Measurements from ENCODE around the gene SRRM1. TPM values are rescaled to one million over a fixed set of nuclear protein-coding genes. Genes with fewer than 3 reads are reported as not detected.

SRRM1 gene
- total and polyA plus RNA-seq, 9 of the 15 experiments (the other 6 are each of a cell fraction or from before 2014, with no cell fraction given), result 54.5 to 268 (median 115) TPM

DNA sequence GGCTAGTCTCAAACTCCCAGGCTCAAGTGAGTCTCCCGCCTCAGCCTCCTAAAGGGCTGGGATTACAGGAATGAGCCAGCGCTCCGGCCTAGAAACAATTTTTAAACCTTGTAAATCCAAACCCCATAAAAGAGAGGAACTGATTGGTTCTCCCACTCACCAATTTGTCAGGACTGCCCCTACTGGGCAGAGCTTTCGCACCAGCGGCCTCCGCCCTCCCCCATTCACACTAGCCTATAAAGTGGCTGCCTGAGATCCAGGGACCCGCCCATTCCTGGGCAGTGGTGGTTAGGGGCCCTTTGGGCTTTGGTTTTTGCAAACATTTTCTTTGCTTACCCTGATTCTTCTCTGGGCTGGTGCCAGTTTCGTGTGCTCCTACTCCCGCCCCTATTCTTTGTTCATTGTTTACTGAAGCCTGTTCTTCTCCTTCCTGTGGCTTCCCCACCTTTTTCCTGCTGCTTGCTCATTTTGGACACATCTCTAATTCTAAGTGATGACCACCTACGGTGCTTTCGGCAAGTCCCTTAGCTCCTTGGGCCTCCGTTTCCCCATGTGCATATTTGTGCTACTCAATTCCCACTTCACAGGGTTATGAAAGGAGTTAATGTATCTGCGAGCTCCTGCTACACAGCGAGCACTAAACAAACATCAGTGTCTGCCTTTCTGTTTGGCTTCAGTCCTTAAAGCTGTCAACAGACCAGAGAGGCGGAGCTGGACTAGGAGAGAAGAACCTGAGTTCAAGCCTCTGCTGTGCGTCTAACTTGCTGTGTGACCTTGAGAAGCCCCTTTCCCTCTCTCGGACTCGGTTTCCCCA lies 62.4 kb downstream of the SRRM1 start (continued):
- TF ChIP-seq, protein P1, sequence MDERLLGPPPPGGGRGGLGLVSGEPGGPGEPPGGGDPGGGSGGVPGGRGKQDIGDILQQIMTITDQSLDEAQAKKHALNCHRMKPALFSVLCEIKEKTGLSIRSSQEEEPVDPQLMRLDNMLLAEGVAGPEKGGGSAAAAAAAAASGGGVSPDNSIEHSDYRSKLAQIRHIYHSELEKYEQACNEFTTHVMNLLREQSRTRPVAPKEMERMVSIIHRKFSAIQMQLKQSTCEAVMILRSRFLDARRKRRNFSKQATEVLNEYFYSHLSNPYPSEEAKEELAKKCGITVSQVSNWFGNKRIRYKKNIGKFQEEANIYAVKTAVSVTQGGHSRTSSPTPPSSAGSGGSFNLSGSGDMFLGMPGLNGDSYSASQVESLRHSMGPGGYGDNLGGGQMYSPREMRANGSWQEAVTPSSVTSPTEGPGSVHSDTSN (CRISPR knock-in tag; IDR thresholded peaks at IDR 0.05; ENCODE audit: low read depth), result no peak
- TF ChIP-seq, protein P1 (tag; conservative IDR thresholded peaks at IDR 0.05; ENCODE audit: low read depth), result 0 out of 2 replicates have a peak, but pooled peaks have one; percentile 46
- TF ChIP-seq, protein P2, sequence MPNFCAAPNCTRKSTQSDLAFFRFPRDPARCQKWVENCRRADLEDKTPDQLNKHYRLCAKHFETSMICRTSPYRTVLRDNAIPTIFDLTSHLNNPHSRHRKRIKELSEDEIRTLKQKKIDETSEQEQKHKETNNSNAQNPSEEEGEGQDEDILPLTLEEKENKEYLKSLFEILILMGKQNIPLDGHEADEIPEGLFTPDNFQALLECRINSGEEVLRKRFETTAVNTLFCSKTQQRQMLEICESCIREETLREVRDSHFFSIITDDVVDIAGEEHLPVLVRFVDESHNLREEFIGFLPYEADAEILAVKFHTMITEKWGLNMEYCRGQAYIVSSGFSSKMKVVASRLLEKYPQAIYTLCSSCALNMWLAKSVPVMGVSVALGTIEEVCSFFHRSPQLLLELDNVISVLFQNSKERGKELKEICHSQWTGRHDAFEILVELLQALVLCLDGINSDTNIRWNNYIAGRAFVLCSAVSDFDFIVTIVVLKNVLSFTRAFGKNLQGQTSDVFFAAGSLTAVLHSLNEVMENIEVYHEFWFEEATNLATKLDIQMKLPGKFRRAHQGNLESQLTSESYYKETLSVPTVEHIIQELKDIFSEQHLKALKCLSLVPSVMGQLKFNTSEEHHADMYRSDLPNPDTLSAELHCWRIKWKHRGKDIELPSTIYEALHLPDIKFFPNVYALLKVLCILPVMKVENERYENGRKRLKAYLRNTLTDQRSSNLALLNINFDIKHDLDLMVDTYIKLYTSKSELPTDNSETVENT (CRISPR knock-in tag; IDR thresholded peaks at IDR 0.05), result no peak
- TF ChIP-seq CBX8 (IDR thresholded peaks at IDR 0.05; ENCODE audit: borderline replicate concordance, extremely low read depth, low read depth, low read length, poor library complexity, severe bottlenecking), result no peak
- TF ChIP-seq, protein P3, sequence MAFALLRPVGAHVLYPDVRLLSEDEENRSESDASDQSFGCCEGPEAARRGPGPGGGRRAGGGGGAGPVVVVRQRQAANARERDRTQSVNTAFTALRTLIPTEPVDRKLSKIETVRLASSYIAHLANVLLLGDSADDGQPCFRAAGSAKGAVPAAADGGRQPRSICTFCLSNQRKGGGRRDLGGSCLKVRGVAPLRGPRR (CRISPR knock-in tag; IDR thresholded peaks at IDR 0.05), result no peak
- TF ChIP-seq KAT8 (IDR thresholded peaks at IDR 0.05; ENCODE audit: low read depth), result no peak
- no peak for TF ChIP-seq FOXK1 (CRISPR knock-in tag; IDR thresholded peaks at IDR 0.05; ENCODE audit: borderline replicate concordance)
- no peak for TF ChIP-seq ZZZ3 (IDR thresholded peaks at IDR 0.05)
- no peak for TF ChIP-seq SP1 (CRISPR knock-in tag; IDR thresholded peaks at IDR 0.05)
- TF ChIP-seq TEAD4 (IDR thresholded peaks at IDR 0.05; ENCODE audit: low read length), result no peak
- TF ChIP-seq TEAD4 (CRISPR knock-in tag; IDR thresholded peaks at IDR 0.05; ENCODE audit: borderline replicate concordance), result no peak
- TF ChIP-seq, protein P4, sequence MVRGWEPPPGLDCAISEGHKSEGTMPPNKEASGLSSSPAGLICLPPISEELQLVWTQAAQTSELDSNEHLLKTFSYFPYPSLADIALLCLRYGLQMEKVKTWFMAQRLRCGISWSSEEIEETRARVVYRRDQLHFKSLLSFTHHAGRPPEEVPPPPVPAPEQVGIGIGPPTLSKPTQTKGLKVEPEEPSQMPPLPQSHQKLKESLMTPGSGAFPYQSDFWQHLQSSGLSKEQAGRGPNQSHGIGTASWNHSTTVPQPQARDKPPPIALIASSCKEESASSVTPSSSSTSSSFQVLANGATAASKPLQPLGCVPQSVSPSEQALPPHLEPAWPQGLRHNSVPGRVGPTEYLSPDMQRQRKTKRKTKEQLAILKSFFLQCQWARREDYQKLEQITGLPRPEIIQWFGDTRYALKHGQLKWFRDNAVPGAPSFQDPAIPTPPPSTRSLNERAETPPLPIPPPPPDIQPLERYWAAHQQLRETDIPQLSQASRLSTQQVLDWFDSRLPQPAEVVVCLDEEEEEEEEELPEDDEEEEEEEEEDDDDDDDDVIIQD (CRISPR knock-in tag; IDR thresholded peaks at IDR 0.05), result no peak
- no peak for TF ChIP-seq NELFE (IDR thresholded peaks at IDR 0.05; ENCODE audit: insufficient read depth, insufficient read length)
- peak; percentile 40 for TF ChIP-seq TAF1 (IDR thresholded peaks at IDR 0.05; ENCODE audit: control insufficient read depth, extremely low read depth, insufficient read depth, low read length, severe bottlenecking)
- TF ChIP-seq, protein P5, sequence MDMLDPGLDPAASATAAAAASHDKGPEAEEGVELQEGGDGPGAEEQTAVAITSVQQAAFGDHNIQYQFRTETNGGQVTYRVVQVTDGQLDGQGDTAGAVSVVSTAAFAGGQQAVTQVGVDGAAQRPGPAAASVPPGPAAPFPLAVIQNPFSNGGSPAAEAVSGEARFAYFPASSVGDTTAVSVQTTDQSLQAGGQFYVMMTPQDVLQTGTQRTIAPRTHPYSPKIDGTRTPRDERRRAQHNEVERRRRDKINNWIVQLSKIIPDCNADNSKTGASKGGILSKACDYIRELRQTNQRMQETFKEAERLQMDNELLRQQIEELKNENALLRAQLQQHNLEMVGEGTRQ (CRISPR knock-in tag; IDR thresholded peaks at IDR 0.05), result no peak
- TF ChIP-seq SETDB1 (IDR thresholded peaks at IDR 0.05; ENCODE audit: low read length), result no peak
- TF ChIP-seq NFIX (CRISPR knock-in tag; IDR thresholded peaks at IDR 0.05; ENCODE audit: low read depth), result no peak
- no peak for TF ChIP-seq FOXJ2 (tag; IDR thresholded peaks at IDR 0.05)
- TF ChIP-seq HDGF (IDR thresholded peaks at IDR 0.05), result peak; percentile 83; the same call in 1 of the 2 replicates
- TF ChIP-seq GATAD2B (IDR thresholded peaks at IDR 0.05; ENCODE audit: borderline replicate concordance), result no peak
